ENCODE results near the gene CENATAC.

DNA sequence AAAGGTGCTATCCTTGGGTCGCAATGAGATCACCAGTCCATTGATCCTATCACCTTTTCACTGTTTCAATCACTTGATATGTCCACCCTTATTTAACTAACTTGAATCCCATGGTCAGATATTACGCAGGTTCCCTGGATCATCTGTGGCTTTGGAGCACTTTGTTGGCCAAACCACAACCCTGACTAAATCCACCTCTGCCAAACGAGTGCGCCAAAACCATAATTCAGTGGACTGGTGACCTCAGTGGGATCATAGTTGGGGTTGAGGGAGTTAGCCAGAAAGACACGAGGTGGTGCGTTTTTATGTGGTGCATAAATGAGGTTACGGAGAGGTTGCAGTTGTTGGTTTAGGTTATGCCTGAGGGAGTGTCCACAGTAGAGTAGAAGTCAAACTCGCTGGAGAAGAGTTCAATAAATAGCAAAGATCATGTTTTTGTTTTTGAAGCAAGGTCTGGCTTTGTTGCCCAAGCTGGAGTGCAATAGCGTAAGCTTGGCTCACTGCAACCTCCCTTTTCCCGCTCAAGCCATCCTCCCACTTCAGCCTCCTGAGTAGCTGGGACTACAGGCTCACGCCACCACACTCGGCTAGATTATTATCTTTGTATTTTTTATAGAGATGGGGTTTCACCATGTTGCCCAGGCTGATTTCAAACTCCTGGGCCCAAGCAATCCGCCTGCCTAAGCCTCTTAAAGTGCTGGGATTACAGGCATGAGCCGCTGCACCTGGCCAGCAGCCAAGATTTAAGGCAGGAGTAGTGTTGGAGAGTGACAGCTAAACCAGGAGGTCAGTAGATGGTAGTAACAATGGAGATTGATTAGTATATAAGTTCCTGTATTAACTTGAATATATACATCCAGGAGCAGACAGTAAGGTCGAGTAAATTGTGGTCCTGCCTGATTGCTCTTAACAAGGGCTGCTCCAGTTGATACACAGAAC is 21.9 kb upstream of the CENATAC start:
- TF ChIP-seq EZH2phosphoT487 (IDR thresholded peaks at IDR 0.05; ENCODE audit: unreplicated experiment) (no peak), POLR2AphosphoS5 (IDR thresholded peaks at IDR 0.05; ENCODE audit: low read depth) (no peak), STAT1 (IDR thresholded peaks at IDR 0.05; ENCODE audit: unreplicated experiment) (no peak), EZH2 (IDR thresholded peaks at IDR 0.05; ENCODE audit: low read depth, unreplicated experiment) (no peak), CREB1 (CRISPR knock-in tag; IDR thresholded peaks at IDR 0.05; ENCODE audit: low read depth) (no peak), JUNB (IDR thresholded peaks at IDR 0.05; ENCODE audit: unreplicated experiment) (no peak), ZNF114 (CRISPR knock-in tag; IDR thresholded peaks at IDR 0.05) (no peak), NANOG (IDR thresholded peaks at IDR 0.05; ENCODE audit: borderline replicate concordance) (no peak), ZNF331 (CRISPR knock-in tag; IDR thresholded peaks at IDR 0.05; ENCODE audit: low read depth) (no peak)
- TF ChIP-seq, protein P1, sequence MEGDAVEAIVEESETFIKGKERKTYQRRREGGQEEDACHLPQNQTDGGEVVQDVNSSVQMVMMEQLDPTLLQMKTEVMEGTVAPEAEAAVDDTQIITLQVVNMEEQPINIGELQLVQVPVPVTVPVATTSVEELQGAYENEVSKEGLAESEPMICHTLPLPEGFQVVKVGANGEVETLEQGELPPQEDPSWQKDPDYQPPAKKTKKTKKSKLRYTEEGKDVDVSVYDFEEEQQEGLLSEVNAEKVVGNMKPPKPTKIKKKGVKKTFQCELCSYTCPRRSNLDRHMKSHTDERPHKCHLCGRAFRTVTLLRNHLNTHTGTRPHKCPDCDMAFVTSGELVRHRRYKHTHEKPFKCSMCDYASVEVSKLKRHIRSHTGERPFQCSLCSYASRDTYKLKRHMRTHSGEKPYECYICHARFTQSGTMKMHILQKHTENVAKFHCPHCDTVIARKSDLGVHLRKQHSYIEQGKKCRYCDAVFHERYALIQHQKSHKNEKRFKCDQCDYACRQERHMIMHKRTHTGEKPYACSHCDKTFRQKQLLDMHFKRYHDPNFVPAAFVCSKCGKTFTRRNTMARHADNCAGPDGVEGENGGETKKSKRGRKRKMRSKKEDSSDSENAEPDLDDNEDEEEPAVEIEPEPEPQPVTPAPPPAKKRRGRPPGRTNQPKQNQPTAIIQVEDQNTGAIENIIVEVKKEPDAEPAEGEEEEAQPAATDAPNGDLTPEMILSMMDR (conservative IDR thresholded peaks at IDR 0.05; ENCODE audit: low read depth in 2 of 2) = no peak
- TF ChIP-seq, protein P2, sequence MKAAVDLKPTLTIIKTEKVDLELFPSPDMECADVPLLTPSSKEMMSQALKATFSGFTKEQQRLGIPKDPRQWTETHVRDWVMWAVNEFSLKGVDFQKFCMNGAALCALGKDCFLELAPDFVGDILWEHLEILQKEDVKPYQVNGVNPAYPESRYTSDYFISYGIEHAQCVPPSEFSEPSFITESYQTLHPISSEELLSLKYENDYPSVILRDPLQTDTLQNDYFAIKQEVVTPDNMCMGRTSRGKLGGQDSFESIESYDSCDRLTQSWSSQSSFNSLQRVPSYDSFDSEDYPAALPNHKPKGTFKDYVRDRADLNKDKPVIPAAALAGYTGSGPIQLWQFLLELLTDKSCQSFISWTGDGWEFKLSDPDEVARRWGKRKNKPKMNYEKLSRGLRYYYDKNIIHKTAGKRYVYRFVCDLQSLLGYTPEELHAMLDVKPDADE (IDR thresholded peaks at IDR 0.05) = no peak
- TF ChIP-seq, protein P3, sequence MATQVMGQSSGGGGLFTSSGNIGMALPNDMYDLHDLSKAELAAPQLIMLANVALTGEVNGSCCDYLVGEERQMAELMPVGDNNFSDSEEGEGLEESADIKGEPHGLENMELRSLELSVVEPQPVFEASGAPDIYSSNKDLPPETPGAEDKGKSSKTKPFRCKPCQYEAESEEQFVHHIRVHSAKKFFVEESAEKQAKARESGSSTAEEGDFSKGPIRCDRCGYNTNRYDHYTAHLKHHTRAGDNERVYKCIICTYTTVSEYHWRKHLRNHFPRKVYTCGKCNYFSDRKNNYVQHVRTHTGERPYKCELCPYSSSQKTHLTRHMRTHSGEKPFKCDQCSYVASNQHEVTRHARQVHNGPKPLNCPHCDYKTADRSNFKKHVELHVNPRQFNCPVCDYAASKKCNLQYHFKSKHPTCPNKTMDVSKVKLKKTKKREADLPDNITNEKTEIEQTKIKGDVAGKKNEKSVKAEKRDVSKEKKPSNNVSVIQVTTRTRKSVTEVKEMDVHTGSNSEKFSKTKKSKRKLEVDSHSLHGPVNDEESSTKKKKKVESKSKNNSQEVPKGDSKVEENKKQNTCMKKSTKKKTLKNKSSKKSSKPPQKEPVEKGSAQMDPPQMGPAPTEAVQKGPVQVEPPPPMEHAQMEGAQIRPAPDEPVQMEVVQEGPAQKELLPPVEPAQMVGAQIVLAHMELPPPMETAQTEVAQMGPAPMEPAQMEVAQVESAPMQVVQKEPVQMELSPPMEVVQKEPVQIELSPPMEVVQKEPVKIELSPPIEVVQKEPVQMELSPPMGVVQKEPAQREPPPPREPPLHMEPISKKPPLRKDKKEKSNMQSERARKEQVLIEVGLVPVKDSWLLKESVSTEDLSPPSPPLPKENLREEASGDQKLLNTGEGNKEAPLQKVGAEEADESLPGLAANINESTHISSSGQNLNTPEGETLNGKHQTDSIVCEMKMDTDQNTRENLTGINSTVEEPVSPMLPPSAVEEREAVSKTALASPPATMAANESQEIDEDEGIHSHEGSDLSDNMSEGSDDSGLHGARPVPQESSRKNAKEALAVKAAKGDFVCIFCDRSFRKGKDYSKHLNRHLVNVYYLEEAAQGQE (IDR thresholded peaks at IDR 0.05; ENCODE audit: unreplicated experiment) = no peak

All from GM23338 (cell line).